HG03139 (cell line): Measurements from ENCODE around the gene CRY2.
A peak's percentile ranks its signal among the peaks of the same experiment; 100 is the strongest.

Experiments
- ATAC-seq: cut with Tn5 transposase; IDR thresholded peaks from one replicate; pipeline ENCODE4 v1.9.1; 2021; ENCODE audit not compliant: unreplicated experiment

Gene CRY2

DNA sequence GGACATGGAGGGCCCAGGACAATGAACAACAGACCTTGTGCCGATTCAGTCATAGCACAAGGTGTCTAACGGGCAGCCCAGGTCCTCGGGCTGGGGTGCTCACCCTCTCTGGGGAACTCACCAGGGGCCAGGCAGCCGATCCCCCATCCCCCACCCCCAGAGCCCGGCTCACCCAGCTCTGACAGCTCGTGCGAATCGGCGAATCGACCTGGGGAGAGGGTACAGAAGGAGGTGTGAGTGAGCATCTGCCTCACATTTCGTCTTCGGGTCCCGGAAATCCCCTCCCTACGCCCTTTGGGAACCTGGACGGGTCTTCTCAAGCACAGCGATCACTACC lies 70.0 kb downstream of the CRY2 start:
- ATAC-seq, result no peak

DNA sequence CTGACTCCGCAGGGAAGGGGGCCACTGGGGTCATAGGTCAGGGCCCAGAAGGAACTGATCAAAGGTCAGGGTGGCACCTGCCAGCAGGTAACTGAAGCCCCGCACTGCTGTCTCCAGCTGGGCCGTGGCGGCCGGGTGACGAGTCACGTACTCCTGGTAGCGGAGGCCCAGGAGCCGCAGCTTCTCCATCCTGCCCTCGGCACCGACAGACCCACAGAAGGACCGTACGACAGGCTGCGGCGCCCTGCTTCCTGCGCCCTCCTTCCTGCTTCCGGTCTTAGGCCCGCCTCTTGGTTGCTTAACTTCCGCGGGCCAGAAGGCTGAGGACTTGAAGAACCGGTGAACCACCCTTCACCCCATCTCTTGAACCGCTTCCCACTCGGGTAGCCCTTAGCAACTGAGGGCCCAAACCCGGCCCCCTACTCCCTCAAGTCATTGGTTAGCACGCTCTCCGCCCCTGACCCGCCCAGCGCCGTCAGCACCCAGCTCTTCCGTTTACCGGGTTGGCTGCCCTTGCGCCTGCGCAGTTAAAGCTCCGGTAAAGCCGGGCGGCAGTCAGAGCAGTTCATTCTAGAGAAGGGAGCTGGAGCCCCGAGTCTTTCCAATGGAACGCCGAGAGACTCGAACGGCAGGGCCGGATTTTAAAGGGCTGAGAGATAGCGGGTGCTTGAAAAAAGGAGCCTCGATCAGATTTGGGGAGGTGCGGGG lies 70.5 kb downstream of the CRY2 start, which contains the start of gene PEX16:
TSS of gene PEX16 (minus strand) at position 255 of the 708 bp plus-strand sequence. CDS start at position 189, 66 bp downstream.
- peak; percentile 86 for ATAC-seq

DNA sequence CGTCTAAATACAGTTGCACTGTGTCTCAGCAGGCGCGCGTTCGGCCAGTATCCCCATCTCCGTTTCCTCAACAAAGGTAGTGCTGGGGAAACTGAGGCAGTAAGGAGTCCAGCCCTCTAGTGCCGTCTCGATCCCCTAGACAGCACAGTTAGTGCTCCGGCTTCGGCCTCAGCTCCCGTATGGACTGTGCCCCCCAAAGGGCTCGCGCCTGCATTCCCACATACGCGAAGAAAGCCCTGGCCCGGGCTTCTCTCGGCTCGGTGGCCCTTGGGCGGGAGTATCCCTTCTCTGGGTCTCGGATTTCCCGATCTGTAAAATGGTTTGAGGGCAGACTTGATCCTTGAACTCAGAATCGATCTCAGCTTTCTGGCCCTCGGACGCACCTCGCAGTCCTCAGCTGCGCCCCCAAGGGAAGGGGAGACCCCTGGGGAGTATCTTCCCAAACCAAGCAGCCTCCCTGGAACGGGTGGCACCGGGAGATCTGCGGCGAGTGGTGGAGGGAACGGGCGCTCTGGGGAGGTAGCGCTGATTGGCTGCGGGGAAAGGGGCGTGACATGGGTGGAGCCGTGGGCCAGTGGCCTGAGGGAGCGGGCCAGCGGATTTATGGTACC lies 71.2 kb downstream of the CRY2 start:
- peak; percentile 28 for ATAC-seq

DNA sequence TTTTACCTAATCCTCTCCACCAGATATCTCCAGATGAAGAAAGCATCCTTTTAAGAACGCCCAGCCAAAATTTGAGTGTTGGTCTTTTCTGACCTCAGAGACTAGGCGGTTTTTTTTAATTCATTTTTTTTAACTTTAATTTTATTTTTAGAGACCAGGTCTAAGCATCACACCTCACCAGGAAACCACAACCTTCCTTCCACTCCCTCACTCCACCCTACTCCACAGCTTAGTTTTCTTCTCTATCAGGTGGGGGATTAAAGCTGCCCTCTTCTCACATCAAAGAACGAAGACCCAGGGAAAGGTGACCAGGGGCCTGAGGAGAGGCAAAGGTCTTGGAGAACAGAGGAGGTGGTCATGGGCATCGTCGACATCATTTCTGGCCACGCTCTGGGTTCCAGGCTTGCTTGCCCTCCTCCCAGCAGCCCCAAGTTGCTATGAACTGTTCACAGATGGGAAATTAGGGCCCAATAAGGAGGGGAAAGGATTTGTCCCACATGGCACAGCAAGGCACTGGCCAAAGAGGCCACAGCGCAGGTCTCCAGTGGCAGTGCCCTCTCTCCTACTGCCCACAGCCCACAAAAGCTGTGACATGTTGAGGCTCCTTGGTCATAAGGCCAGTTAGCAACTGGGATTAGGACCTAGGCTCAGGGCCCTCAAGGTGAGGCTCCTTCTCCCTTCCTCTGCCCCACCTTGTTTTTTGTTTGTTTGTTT lies 71.8 kb downstream of the CRY2 start:
- no peak for ATAC-seq

DNA sequence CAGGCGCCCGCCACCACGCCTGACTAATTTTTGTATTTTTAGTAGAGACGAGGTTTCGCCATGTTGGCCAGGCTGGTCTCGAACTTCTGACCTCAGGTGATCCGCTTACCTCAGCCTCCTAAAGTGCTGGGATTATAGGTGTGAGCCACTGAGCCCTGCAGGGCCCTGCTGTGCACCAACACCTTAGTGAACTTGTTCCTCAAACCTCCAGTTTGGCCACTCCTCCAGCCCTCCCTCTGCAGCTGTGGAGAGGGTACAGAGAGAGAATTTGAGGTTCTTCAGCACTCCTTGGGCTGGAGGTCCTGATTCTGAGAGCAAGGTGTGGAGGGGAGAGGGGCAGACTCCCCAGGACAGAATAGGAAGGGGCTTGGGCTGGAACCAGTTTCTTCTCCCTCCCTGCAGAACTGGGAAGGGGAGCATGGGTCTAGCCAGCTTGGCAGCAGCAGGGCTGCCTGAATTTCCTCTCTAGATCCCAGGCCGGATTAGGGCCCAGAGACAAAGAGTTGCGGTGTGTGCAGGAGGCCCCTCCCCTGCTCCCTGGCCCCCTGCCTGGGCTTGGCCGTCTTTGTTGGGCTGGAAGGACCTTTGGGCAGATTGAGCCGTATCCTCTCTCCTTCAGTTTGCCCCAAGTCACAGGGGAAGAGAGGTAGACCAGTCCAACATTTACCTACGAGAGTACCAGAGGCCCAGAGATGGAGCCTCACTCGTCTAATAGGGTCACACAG lies 72.7 kb downstream of the CRY2 start:
- ATAC-seq, result no peak

DNA sequence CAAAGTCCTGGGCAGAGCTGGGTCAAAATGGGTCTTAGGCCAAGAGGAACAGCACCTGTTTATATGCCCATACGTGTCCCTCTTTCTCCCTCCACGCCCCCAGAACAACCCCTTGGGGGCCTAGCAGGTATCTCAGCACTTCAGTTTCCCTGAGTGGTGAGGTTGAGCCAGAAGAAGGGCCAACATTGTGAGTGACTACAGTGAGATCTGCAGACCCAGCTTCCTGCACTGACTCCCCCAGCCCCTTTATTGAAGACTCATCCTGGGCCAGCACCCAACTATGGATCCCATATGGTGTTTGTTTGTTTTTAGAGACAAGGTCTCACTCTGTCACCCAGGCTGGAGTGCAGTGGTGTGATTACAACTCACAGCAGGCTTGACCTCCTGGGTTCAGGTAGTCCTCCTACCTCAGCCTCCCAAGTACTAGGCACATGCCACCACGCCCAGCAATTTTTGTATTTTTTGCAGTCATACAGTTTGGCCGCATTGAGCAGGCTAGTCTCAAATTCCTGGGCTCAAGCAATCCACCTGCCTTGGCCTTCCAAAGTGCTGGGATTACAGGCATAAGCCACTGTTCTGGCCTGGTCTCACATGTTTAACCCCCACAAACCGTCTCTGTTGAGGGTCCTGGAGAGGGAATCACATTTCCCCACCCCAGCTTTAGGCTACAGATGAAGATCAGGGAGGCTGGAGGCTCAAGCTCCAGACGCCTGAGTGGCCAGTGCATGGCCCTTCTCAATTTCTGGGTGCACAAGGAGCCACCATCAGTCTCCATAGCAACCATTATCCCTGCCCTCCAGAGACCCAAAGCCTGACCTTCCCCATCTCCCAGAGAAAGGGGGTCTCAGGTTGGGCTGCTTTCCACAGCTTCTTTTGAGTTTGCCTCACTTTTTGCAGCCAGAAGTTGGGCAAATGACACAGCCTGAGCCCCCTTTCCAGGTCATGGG lies 73.5 kb downstream of the CRY2 start:
- no peak for ATAC-seq

DNA sequence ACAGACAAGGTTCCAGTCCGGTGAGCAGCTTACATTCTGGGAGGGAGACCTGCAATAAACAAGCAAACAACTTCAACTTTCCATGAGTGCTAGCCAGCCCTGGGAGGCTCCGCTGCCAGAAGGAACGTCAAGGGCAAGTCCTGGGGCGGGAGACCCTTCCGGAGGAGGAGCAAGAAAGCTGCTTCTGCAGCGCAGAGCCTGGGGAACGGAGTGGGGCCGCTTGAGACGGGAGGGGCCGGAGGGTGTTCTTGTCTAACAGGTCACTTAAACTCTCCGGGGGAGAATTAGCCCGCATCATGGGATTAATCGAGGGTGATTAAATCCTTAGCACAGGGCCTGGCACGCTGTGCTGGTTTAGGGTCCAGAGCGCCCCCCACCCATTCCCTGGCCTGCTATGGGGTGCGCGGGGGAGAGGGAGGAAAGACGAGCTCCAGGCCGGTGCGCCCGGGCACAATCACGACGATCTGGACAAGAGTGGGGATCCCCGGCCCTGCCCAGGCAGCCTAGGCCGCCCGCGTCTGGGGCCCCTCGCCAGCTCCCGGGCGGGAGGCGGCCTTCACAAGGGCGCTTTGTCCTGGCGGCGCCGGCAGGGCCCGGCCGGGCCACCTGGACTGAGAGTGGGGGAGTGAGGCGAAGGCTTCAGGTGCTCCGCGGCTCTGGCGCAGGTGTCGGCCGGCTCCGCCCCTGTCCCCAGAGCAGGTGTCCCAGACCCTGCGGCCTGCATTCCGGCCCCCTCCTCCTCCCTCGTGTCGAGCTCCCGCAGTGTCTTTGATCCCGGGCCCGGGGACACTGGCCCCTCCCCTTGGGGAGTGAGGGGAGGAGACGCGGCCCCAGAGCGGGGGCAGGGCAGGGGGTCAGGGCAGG lies 74.5 kb downstream of the CRY2 start:
- ATAC-seq, result no peak

DNA sequence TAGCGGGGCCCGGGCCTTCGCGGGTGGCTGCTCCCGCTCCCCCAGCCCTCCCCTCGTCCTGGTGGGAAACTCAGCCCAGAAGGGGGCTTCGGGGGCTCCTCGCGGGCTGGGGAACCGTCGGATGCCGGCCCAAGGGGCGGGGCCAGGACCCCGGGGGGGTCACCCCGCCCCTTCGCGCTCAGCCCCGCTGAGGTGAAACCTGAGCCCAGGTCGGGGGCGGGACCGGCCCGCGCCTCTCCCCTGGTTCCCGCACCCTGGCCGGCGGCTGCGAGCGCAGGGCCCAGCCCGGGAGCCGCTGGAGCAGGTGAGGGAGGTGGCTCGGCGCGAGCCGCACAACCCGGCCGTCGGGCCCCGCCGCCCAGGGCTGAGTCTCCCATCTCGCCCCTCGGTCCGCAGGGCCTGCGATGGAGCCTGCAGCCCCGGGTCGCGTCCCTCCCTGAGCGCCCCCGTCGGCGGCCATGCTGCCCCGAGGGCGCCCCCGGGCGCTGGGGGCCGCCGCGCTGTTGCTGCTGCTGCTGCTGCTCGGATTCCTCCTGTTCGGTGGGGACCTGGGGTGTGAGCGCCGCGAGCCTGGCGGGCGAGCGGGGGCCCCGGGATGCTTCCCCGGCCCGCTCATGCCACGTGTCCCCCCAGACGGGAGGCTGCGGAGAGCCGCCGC lies 75.3 kb downstream of the CRY2 start, which contains the start of gene LARGE2:
TSS of gene LARGE2 (plus strand) at position 232 of the 658 bp plus-strand sequence. CDS start at position 459, 227 bp downstream.
- ATAC-seq, result no peak

DNA sequence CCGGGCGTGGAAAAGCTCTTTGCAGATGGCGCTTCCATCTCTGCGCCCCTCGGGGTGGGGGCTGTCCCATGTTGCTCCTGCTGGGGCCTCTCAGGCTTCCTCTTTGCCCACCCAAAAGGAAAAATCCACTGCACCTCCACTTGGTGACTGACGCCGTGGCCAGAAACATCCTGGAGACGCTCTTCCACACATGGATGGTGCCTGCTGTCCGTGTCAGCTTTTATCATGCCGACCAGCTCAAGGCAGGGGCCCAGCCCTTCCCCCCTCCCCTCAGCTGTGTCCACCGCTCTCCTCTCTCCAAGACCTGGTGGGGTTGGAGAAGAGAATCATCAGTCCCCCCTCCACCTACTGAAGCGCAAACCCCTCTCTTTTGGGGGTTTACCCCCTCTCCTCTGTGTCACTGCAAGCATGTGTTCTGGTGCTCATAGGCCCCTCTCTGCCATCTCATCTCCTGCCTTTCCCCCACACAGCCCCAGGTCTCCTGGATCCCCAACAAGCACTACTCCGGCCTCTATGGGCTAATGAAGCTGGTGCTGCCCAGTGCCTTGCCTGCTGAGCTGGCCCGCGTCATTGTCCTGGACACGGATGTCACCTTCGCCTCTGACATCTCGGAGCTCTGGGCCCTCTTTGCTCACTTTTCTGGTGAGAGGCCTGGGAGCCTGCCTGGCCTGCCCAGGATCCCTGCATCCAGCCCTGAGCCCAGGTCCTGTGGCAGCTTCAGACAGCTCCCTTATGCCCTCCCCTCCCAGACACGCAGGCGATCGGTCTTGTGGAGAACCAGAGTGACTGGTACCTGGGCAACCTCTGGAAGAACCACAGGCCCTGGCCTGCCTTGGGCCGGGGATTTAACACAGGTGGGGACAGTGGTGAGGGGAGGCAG lies 77.0 kb downstream of the CRY2 start:
- no peak for ATAC-seq

DNA sequence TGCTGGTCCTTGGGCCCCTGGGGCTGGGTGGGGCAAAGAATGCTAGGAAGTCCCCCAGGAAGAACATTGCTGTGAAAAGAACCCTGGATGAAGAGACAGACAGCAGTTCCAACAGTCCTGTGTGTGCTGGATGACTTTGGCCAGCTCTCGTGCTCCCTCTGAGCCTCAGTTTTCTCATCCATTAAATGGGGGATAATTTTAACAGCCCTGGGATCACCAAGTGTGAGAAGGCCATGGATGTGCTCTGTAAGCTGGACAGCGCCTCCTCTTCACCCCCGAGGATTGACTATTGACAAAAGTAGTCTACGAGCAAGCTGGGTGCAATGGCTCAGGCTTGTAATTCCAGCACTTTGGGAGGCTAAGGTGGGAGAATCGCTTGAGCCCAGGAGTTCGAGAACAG lies 77.7 kb downstream of the CRY2 start:
- ATAC-seq, result no peak

DNA sequence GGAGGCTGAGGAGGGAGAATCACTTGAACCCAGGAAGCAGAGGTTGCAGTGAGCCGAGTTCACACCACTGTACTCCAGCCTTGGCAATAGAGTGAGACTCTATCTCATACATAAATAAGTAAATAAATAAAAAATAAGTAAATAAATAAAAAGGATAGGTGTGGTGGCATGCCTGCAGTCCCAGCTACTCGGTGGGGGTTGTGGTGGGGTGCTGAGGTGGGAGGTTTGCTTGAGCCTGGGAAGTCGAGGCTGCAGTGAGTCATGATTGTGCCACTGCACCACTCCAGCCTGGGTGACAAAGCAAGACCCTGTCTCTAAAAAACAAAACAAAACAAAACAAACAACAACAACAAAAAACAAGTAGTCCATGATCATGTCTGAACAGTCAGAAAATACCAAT lies 78.3 kb downstream of the CRY2 start:
- ATAC-seq, result no peak

DNA sequence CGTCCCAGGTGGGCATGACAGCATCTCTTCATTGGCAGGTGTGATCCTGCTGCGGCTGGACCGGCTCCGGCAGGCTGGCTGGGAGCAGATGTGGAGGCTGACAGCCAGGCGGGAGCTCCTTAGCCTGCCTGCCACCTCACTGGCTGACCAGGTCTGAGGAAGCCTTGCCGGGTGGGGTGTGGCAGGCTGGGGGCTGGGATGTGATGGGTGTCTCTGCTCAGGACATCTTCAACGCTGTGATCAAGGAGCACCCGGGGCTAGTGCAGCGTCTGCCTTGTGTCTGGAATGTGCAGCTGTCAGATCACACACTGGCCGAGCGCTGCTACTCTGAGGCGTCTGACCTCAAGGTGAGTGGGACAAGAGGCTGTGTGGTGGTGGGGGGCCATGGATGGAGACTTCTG lies 78.7 kb downstream of the CRY2 start:
- no peak for ATAC-seq

DNA sequence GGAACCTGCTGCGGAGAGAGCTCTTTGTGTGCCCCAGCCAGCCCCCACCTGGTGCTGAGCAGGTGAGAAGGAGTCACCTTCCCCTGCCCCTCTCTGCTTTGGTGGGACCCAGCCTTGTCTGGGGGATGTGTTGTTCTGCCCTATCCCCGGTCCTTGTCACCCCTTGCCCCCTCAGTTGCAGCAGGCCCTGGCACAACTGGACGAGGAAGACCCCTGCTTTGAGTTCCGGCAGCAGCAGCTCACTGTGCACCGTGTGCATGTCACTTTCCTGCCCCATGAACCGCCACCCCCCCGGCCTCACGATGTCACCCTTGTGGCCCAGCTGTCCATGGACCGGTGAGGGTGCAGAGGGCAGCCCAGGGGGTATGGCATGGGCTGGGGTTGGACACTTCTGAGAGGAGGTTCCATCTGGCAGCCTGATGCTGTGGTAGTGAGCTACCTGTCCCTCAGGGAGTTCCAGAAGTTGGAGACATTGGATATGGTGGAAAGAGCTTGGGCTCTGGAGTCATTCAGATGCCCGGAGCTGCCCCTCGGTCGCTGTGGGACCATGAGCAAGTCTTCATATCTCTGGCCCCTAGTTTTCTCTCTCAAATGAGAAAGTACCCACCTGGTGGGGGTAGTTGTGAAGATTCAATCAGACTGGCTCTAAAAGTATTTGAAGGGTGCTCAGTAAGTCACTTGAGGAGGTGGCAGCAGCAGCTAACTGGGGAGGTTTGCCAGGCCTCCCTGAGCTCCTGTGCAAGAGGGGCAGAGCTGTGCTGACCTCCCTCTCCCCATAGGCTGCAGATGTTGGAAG lies 79.5 kb downstream of the CRY2 start:
- ATAC-seq, result no peak

DNA sequence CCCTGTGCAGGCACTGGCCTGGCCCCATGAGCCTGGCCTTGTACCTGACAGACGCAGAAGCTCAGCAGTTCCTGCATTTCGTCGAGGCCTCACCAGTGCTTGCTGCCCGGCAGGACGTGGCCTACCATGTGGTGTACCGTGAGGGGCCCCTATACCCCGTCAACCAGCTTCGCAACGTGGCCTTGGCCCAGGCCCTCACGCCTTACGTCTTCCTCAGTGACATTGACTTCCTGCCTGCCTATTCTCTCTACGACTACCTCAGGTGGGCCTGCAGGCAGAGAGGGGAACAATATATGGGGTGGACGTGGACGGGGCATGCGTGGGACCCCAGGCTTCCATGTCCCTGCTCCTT lies 80.0 kb downstream of the CRY2 start:
- ATAC-seq, result no peak

DNA sequence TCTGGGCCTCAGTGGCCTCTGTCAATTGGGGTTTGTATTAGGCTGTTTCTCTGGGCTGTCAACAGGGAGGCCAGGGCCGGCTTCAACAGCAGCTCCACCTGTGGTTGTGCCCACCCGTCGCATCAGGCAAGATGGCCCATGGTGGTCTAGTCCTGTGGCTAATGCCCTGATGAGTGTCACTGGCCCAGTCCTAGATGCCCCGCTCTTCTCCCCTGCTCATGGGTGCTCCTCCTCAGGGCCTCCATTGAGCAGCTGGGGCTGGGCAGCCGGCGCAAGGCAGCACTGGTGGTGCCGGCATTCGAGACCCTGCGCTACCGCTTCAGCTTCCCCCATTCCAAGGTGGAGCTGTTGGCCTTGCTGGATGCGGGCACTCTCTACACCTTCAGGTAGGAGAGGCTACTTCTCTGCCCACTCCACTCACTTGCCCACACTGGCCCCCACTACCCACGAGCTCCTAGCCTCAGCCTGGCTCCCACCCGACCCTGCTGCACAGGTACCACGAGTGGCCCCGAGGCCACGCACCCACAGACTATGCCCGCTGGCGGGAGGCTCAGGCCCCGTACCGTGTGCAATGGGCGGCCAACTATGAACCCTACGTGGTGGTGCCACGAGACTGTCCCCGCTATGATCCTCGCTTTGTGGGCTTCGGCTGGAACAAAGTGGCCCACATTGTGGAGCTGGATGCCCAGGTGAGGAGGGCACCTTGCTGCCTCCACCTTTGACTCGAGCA lies 80.6 kb downstream of the CRY2 start:
- no peak for ATAC-seq

DNA sequence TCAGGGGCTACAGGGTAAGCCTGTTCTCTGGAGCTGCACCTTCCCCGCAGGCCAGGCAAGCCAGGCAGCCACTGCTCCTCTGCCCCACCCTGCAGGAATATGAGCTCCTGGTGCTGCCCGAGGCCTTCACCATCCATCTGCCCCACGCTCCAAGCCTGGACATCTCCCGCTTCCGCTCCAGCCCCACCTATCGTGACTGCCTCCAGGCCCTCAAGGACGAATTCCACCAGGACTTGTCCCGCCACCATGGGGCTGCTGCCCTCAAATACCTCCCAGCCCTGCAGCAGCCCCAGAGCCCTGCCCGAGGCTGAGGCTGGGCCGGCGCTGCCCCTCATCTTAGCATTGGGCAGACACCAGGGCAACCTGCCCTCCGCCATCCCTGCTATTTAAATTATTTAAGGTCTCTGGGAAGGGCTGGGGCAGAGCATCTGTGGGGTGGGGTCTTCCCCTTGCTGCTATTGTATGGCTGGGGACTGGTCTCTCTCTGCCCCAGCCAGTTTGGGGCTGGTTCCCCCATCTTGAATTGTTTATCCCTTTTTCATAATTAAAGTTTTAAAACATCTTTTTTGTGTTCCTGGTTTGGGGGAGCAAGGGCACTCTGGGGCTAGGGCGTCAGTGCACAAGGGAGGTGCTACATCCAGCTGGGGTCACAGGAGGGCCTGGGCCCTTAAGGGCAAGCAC lies 81.4 kb downstream of the CRY2 start:
- no peak for ATAC-seq
